ENCODE measurements around the gene TSPAN32.

- no peak for TF ChIP-seq ZFP3 (CRISPR knock-in tag; IDR thresholded peaks at IDR 0.05)
- no peak for TF ChIP-seq SNAI2 (CRISPR knock-in tag; IDR thresholded peaks at IDR 0.05)
- no peak for TF ChIP-seq ARNTL (CRISPR knock-in tag; IDR thresholded peaks at IDR 0.05; ENCODE audit: borderline replicate concordance, low read depth)
- TF ChIP-seq CSRNP3 (CRISPR knock-in tag; IDR thresholded peaks at IDR 0.05): no peak
- no peak for TF ChIP-seq ZNF70 (CRISPR knock-in tag; IDR thresholded peaks at IDR 0.05)
- TF ChIP-seq PATZ1 (CRISPR knock-in tag; IDR thresholded peaks at IDR 0.05; ENCODE audit: borderline replicate concordance): no peak
- no peak for TF ChIP-seq ZFP30 (CRISPR knock-in tag; IDR thresholded peaks at IDR 0.05)
- no peak for TF ChIP-seq CSDC2 (CRISPR knock-in tag; IDR thresholded peaks at IDR 0.05)
- TF ChIP-seq OSR1 (CRISPR knock-in tag; IDR thresholded peaks at IDR 0.05): no peak
- no peak for TF ChIP-seq ISL1 (CRISPR knock-in tag; IDR thresholded peaks at IDR 0.05)
These were observed 15.7 kb downstream of the TSPAN32 start for GRCh38 chr11:2317354-2318050.

Measured in SK-N-SH treated with all-trans-retinoic acid at 6 μM for 48 hours (cell line).